Endodermal cell (in vitro differentiated cells): ENCODE data around the gene FADS1. TPM values are rescaled to one million over a fixed set of nuclear protein-coding genes. Genes with fewer than 3 reads are reported as not detected.
A peak's percentile ranks its signal among the peaks of the same experiment; 100 is the strongest.

Source experiments
- DNase-seq: peaks from one replicate; pipeline ENCODE4 v3.0.0-alpha.2; 2017
- H3K27ac ChIP-seq: 2 replicates; pipeline ENCODE4 v1.5.1; 2013; ENCODE audit warnings: mild to moderate bottlenecking, low read depth, low read length, moderate library complexity
- H3K27me3 ChIP-seq: 2 replicates; pipeline ENCODE4 v1.6.1; 2013; ENCODE audit warnings: mild to moderate bottlenecking, low read length, moderate library complexity; ENCODE audit not compliant: insufficient read depth, control insufficient read depth, poor library complexity, severe bottlenecking
- H3K36me3 ChIP-seq: 2 replicates; pipeline ENCODE4 v1.7.0; 2013; ENCODE audit warnings: mild to moderate bottlenecking, low read length, moderate library complexity; ENCODE audit not compliant: control insufficient read depth, insufficient read depth
- H3K4me1 ChIP-seq: one replicate; pipeline ENCODE4 v1.7.0; 2013; ENCODE audit warnings: low read length; ENCODE audit not compliant: control insufficient read depth, insufficient read depth
- H3K4me3 ChIP-seq: 2 replicates; pipeline ENCODE4 v1.5.1; 2013; ENCODE audit warnings: mild to moderate bottlenecking, low read length, moderate library complexity
- H3K9ac ChIP-seq: 2 replicates; pipeline ENCODE4 v1.6.1; 2013; ENCODE audit warnings: mild to moderate bottlenecking, low read length, moderate library complexity; ENCODE audit not compliant: poor library complexity, severe bottlenecking; ENCODE audit errors: extremely low read depth
- H3K9me3 ChIP-seq: 2 replicates; pipeline ENCODE4 v1.6.1; 2013; ENCODE audit warnings: mild to moderate bottlenecking, low read length, moderate library complexity; ENCODE audit not compliant: control insufficient read depth
- H3K27ac Mint-ChIP-seq: 2 replicates; pipeline ENCODE4 v1.8.0; 2020; ENCODE audit warnings: mixed read lengths
- H3K27me3 Mint-ChIP-seq: 2 replicates; pipeline ENCODE4 v1.8.0; 2021; ENCODE audit warnings: mild to moderate bottlenecking, mixed read lengths; ENCODE audit not compliant: insufficient read depth
- H3K36me3 Mint-ChIP-seq: 2 replicates; pipeline ENCODE4 v1.8.0; 2020; ENCODE audit warnings: low read depth, mixed read lengths
- H3K4me1 Mint-ChIP-seq: 2 replicates; pipeline ENCODE4 v1.8.0; 2020; ENCODE audit warnings: mixed read lengths
- H3K4me3 Mint-ChIP-seq: 2 replicates; pipeline ENCODE4 v1.8.0; 2020; ENCODE audit warnings: mild to moderate bottlenecking, moderate library complexity, mixed read lengths
- H3K9me3 Mint-ChIP-seq: 2 replicates; pipeline ENCODE4 v1.8.0; 2020; ENCODE audit warnings: mild to moderate bottlenecking, mixed read lengths
- CTCF ChIP-seq: fragments of 200-600 bp; sonication (generic); conservative IDR thresholded peaks from 2 replicates; pipeline ENCODE4 v1.5.0; 2021; ENCODE audit warnings: antibody characterized with exemption, mild to moderate bottlenecking
- WGBS, 2 experiments: methylation state at CpG; one replicate each; pipeline versions ENCODE4 v1.1.5 to v1.1.7; 2013; ENCODE audit warnings: missing lambda C conversion rate in 2 of 2, mixed read lengths in 1 of 2; ENCODE audit not compliant: insufficient coverage in 1 of 2, insufficient read length in 1 of 2; 5-methylcytosine and 5-hydroxymethylcytosine counted together
- total RNA-seq, 2 donors: library from RNA; stranded (reverse); fragmentation: NEBNext Ultra II Directional in 1 of 2; extraction: Animal tissue kit (Norgen Biotek cat#: 25700) in 1 of 2; gene quantifications; 2 replicates in 1 of 2; 3 replicates in 1 of 2; pipeline ENCODE4 v1.2.1, GENCODE V29; 2021

The FADS1 gene
- total RNA-seq, 2 donors from 2014 or later = 127 to 138 TPM

- H3K4me1 ChIP-seq = peaks cover 9% of the 10 kb centered on the region
- Mint-ChIP-seq H3K4me1 (peaks cover 13% of the 10 kb centered on the region), H3K27ac (no peak overlapping the region), H3K9me3 (no peaks in the 10 kb centered on the region), H3K36me3 (no peaks in the 10 kb centered on the region), H3K4me3 (no peak overlapping the region), H3K27me3 (no peaks in the 10 kb centered on the region)
- H3K9ac ChIP-seq = no peak overlapping the region
- H3K27ac ChIP-seq = no peak overlapping the region
- 81 to 92% methylated on average over 7 to 11 of the region's 11 CpGs for WGBS, 2 experiments
- no peak for DNase-seq
- no peaks in the 10 kb centered on the region for H3K9me3 ChIP-seq
- H3K27me3 ChIP-seq = no peaks in the 10 kb centered on the region
- no peak for TF ChIP-seq CTCF
- H3K36me3 ChIP-seq = no peaks in the 10 kb centered on the region
- no peak overlapping the region for H3K4me3 ChIP-seq
Measured at GRCh38 chr11:61761440-61762222, 55.2 kb downstream of the FADS1 start.

GRCh38 chr11:61760946-61761345 lies 55.9 kb downstream of the FADS1 start:
- H3K36me3 ChIP-seq = no peaks in the 10 kb centered on the region
- H3K9ac ChIP-seq = no peak overlapping the region
- H3K9me3 Mint-ChIP-seq = no peaks in the 10 kb centered on the region
- no peak for TF ChIP-seq CTCF
- H3K4me1 Mint-ChIP-seq = peaks cover 20% of the 10 kb centered on the region
- 80 to 95% methylated on average over 4 to 10 of the region's 13 CpGs for WGBS, 2 experiments
- H3K27me3 Mint-ChIP-seq = no peaks in the 10 kb centered on the region
- no peaks in the 10 kb centered on the region for H3K9me3 ChIP-seq
- H3K4me3 Mint-ChIP-seq = no peak overlapping the region
- peaks cover 16% of the 10 kb centered on the region for H3K4me1 ChIP-seq
- H3K27ac Mint-ChIP-seq = no peak overlapping the region
- H3K27ac ChIP-seq = no peak overlapping the region
- H3K4me3 ChIP-seq = no peak overlapping the region
- no peaks in the 10 kb centered on the region for H3K27me3 ChIP-seq
- no peak for DNase-seq
- no peaks in the 10 kb centered on the region for H3K36me3 Mint-ChIP-seq

GRCh38 chr11:61757213-61757862 lies 59.5 kb downstream of the FADS1 start:
- WGBS, 2 experiments = 92 to 95% methylated on average over 9 to 15 of the region's 15 CpGs
- no peak overlapping the region for H3K9ac ChIP-seq
- H3K9me3 ChIP-seq = no peaks in the 10 kb centered on the region
- no peak for TF ChIP-seq CTCF
- Mint-ChIP-seq H3K4me3 (no peak overlapping the region), H3K9me3 (no peaks in the 10 kb centered on the region), H3K27ac (peak overlapping the region; percentile 26), H3K36me3 (no peaks in the 10 kb centered on the region), H3K4me1 (peaks cover 42% of the 10 kb centered on the region), H3K27me3 (peaks cover 14% of the 10 kb centered on the region)
- no peak overlapping the region for H3K4me3 ChIP-seq
- no peaks in the 10 kb centered on the region for H3K36me3 ChIP-seq
- no peaks in the 10 kb centered on the region for H3K27me3 ChIP-seq
- DNase-seq = no peak
- H3K4me1 ChIP-seq = peaks cover 37% of the 10 kb centered on the region
- H3K27ac ChIP-seq = no peak overlapping the region
